ENCODE measurements around the gene DLL3.

Gene DLL3

DNA sequence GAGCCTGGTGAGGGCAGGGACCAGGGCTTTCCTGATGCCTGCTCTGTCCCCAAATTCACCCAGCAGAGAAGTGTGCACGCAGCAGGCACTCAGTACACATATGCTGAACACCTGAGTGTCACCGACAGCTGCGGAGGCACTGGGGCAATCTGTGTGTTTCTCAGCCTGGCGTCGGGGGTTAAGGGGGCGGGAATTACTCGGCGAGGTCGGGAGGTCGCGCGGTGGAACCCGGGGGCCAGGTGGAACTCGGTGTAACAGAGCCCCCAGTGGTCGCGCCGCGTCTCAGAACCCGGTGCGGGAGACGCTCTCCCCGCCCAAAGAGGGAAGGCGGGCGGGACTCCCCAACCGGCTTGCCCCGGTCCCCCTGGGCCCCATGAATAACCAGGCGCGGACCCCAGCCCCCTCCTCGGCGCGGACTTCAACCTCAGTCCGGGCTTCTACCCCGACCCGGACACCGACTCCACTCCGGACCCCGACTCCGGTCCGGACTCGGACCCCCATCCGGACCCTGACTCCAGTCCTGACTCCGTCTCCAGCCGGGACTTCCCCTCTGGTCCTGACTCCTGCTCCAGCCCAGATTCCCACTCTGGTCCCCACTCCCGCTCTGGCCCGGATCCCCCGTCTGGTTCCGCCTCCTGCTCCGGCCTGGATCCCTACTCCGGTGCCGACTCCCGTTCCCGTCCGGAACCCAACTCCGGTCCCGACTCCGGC lies 16.2 kb downstream of the DLL3 start, which contains the start of gene SELENOV:
TSS of gene SELENOV (plus strand) at position 300 of the 711 bp plus-strand sequence. CDS start at position 374, 74 bp downstream.
- ChIA-PET POLR2A (interaction anchor here (0.5 kb wide), 1 partner anchor 308 kb away, joined by 9 read pairs; no protein-coding TSS in a partner anchor), CTCF (interaction anchor here (1.2 to 3.5 kb wide), 2 partner anchors 12 to 18 kb away, joined by 6 to 24 read pairs (median 18); partner anchors contain the start of gene EID2B)
- no peak for DNase-seq (ENCODE audit: extremely low spot score)
- TF ChIP-seq, protein P1, sequence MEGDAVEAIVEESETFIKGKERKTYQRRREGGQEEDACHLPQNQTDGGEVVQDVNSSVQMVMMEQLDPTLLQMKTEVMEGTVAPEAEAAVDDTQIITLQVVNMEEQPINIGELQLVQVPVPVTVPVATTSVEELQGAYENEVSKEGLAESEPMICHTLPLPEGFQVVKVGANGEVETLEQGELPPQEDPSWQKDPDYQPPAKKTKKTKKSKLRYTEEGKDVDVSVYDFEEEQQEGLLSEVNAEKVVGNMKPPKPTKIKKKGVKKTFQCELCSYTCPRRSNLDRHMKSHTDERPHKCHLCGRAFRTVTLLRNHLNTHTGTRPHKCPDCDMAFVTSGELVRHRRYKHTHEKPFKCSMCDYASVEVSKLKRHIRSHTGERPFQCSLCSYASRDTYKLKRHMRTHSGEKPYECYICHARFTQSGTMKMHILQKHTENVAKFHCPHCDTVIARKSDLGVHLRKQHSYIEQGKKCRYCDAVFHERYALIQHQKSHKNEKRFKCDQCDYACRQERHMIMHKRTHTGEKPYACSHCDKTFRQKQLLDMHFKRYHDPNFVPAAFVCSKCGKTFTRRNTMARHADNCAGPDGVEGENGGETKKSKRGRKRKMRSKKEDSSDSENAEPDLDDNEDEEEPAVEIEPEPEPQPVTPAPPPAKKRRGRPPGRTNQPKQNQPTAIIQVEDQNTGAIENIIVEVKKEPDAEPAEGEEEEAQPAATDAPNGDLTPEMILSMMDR (IDR thresholded peaks at IDR 0.05; ENCODE audit: control extremely low read depth, extremely low read depth, low read depth, missing control alignments) = no peak

DNA sequence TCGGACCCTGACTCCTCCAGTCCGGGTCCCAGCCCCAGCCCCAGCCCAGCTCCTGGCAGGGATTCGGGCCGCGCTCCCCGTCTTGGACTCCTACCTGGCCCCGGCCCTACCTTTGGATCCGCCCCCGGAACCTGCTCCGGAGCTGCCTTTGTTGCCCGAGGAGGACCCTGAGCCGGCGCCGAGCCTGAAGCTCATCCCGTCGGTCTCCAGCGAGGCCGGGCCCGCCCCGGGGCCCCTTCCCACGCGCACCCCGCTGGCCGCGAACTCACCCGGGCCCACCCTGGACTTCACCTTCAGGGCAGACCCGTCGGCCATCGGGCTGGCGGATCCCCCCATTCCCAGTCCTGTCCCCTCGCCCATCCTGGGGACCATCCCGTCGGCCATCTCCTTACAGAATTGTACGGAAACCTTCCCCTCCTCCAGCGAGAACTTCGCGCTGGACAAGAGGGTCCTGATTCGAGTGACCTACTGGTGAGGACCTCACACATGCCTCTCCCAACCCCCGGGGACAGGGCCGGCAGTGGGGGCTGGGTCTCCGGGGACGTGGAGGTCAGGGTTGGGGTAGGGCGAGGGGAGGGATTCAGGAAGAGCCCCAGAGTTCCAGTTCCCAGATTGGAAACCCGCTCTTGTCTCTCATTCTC lies 16.9 kb downstream of the DLL3 start:
- no peak for DNase-seq (ENCODE audit: extremely low spot score)
- TF ChIP-seq, protein P1 (IDR thresholded peaks at IDR 0.05; ENCODE audit: control extremely low read depth, extremely low read depth, low read depth, missing control alignments) = no peak
- ChIA-PET POLR2A (interaction anchor here (0.5 kb wide), 1 partner anchor 307 kb away, joined by 9 read pairs; no protein-coding TSS in a partner anchor), CTCF (interaction anchor here (1.2 to 3.1 kb wide), 3 partner anchors 13 to 405 kb away, joined by 5 to 18 read pairs (median 6); partner anchors contain the start of gene EID2B)

DNA sequence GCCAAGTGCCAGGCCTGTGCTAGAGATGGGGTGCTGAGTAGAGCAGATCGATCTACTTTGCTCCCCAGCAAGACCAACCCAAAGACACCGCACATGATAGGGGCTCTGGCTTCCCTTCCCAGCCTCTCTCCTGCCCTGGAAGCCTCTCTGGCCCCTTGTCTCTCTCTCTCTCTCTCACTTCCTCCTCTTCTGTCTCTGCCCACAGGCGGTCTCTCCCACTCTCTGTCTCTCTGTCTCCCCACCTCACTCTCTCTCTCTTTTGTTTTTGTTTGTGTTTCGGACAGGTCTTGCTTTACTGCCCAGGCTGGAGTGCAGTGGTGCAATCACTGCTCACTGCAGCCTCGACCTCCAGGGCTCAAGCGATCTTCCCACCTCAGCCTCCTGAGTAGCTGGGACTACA lies 17.5 kb downstream of the DLL3 start:
- no peak for DNase-seq (ENCODE audit: extremely low spot score)
- CTCF ChIA-PET = interaction anchor here (1.5 to 3.1 kb wide), 2 partner anchors 17 to 406 kb away, joined by 5 to 18 read pairs; partner anchors contain the start of gene EID2B

DNA sequence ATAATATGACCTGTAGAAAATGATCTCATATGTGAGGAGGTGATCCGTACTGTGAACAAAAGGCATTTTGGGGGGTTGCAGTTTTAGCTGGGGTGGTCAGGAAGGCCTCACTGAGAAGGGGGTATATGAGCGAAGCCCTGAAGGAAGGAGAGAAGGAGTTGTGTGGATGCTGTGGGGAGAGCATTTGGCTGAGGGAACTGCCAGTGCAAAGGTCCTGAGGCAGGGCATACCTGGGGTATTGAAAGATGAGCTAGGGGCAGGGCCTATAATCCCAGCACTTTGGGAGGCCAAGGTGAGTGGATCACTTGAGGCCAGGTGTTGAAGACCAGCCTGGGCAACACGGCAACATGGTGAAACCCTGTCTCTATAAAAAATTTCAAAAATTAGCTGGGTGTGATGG lies 18.7 kb downstream of the DLL3 start:
- ChIA-PET CTCF (interaction anchor here (1.0 to 3.8 kb wide), 2 partner anchors 8 to 15 kb away, joined by 3 to 15 read pairs; partner anchors contain the start of gene EID2B), POLR2A (no interaction called here)
- no peak for DNase-seq (ENCODE audit: extremely low spot score)
- TF ChIP-seq, protein P1 (IDR thresholded peaks at IDR 0.05; ENCODE audit: control extremely low read depth, extremely low read depth, low read depth, missing control alignments) = no peak

More for the DNA sequence above, 17.5 kb downstream of the DLL3 start:
- TF ChIP-seq, protein P1 (IDR thresholded peaks at IDR 0.05; ENCODE audit: control extremely low read depth, extremely low read depth, low read depth, missing control alignments) = no peak
- POLR2A ChIA-PET = no interaction called here

DNA sequence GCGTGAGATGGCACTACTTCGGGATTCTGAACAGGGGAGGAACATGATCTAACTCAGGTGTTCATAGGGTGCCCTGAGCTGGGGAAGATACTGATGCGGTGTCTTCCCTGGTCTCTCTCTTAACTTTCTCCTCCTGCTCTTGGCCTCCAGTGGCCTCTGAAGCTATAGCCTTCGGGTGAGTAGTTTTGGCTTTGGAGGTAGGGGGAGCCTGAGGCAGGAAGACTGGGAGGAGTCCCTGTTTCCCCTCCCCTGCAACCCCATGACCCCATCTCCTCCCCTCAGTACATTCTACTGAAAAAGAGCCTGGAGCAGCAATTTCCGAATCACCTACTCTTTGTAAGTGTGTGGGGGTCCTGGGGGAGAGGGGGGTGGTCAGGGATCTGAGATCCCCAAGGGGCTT lies 19.7 kb downstream of the DLL3 start:
- TF ChIP-seq, protein P1 (IDR thresholded peaks at IDR 0.05; ENCODE audit: control extremely low read depth, extremely low read depth, low read depth, missing control alignments) = no peak
- POLR2A ChIA-PET = no interaction called here
- DNase-seq (ENCODE audit: extremely low spot score) = no peak
- CTCF ChIA-PET = interaction anchor here (1.1 to 3.8 kb wide), 4 partner anchors 14 to 21 kb away, joined by 3 to 15 read pairs (median 6); partner anchors contain the start of gene EID2B

DNA sequence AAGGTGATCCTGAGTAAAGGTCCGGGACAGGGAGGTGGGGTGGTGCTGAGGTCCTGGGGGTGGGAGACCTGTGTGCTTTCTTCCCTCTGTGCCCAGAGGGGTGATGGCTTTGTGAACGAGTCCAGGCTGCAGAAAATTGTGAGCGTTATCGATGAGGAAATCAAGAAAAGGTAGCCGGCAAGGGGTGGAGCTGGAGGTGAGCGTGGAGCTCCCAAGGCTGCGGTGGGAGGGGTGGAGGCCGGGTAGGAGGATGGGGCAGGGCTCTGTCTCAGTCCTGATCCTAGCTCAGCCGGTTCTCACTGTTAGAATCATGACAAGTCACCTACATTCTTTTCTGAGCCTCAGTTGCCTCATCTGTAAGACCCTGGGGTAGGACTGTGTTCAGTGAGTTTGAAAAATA lies 20.2 kb downstream of the DLL3 start:
- ChIA-PET POLR2A (no interaction called here), CTCF (interaction anchor here (1.1 to 3.8 kb wide), 4 partner anchors 13 to 21 kb away, joined by 3 to 15 read pairs (median 6); partner anchors contain the start of gene EID2B)
- DNase-seq (ENCODE audit: extremely low spot score) = no peak
- TF ChIP-seq, protein P1 (IDR thresholded peaks at IDR 0.05; ENCODE audit: control extremely low read depth, extremely low read depth, low read depth, missing control alignments) = no peak

All from GM10248 (cell line).